HepG2 (cell line): ENCODE measurements around the gene SHPK. TPM values are rescaled to one million over a fixed set of nuclear protein-coding genes. Genes with fewer than 3 reads are reported as not detected.

Experiments
- HDAC1 ChIP-seq: sonication (generic); formaldehyde crosslinking; IDR thresholded peaks from 2 replicates; pipeline ENCODE4 v1.5.1; 2020; ENCODE audit warnings: mild to moderate bottlenecking, missing genetic modification reagents
- LRRFIP1 ChIP-seq: sonication (generic); formaldehyde crosslinking; conservative IDR thresholded peaks from 2 replicates; pipeline ENCODE4 v1.4.0; 2020; ENCODE audit warnings: missing genetic modification reagents
- PRDM15 ChIP-seq: sonication (generic); formaldehyde crosslinking; IDR thresholded peaks from 2 replicates; pipeline ENCODE4 v1.4.0; 2020; ENCODE audit warnings: missing genetic modification reagents
- PREB ChIP-seq: sonication (generic); formaldehyde crosslinking; IDR thresholded peaks from 2 replicates; pipeline ENCODE4 v1.4.0; 2020; ENCODE audit warnings: missing genetic modification reagents
- SOX6 ChIP-seq, 2 experiments: fragments of 450-650 bp in 1 of 2; sonication (generic) in 1 of 2; formaldehyde crosslinking in 1 of 2; IDR thresholded peaks; 2 replicates each; pipeline versions ENCODE4 v1.4.0 to v1.6.1; 2017 to 2020; ENCODE audit warnings: antibody characterized with exemption in 1 of 2, mild to moderate bottlenecking in 1 of 2, missing genetic modification reagents in 1 of 2
- SRSF1 ChIP-seq: fragments of 200-400 bp; formaldehyde crosslinking; optimal IDR thresholded peaks from 2 replicates; pipeline ENCODE3; 2017; ENCODE audit warnings: mild to moderate bottlenecking, low read depth, low read length, moderate library complexity
- TOPORS ChIP-seq: sonication (generic); formaldehyde crosslinking; IDR thresholded peaks from 2 replicates; pipeline ENCODE4 v1.8.0; 2023; ENCODE audit warnings: mild to moderate bottlenecking, missing genetic modification reagents
- YEATS4 ChIP-seq: sonication (generic); formaldehyde crosslinking; IDR thresholded peaks from 2 replicates; pipeline ENCODE4 v1.4.0; 2020; ENCODE audit warnings: missing genetic modification reagents, borderline replicate concordance
- ZHX2 ChIP-seq, 2 experiments: sonication (generic) in 1 of 2; formaldehyde crosslinking in 1 of 2; IDR thresholded peaks; 2 replicates each; pipeline versions ENCODE4 v1.6.1 to v1.9.0; 2014 to 2022; ENCODE audit warnings: antibody characterized with exemption in 1 of 2, borderline replicate concordance in 1 of 2, inconsistent platforms in 1 of 2, low read depth in 1 of 2, missing genetic modification reagents in 1 of 2
- ZNF780A ChIP-seq: sonication (generic); formaldehyde crosslinking; IDR thresholded peaks from 2 replicates; pipeline ENCODE4 v1.8.0; 2022; ENCODE audit warnings: mild to moderate bottlenecking, missing genetic modification reagents, moderate library complexity
- ZSCAN9 ChIP-seq: IDR thresholded peaks from 2 replicates; pipeline ENCODE4 v1.6.1; 2016; ENCODE audit warnings: borderline replicate concordance
- ZZZ3 ChIP-seq: sonication (generic); formaldehyde crosslinking; IDR thresholded peaks from 2 replicates; pipeline ENCODE4 v1.4.0; 2020; ENCODE audit warnings: missing genetic modification reagents, mild to moderate bottlenecking, borderline replicate concordance
- polyA plus RNA-seq, 8 experiments: library from polyadenylated mRNA; depleted of rRNA in 3 of 8; stranded (reverse) in 7 of 8; unstranded in 1 of 8; fragments of >200 nt; fragmentation: Illumina TruSeq in 4 of 8; extraction: Trizol in 4 of 8; gene quantifications; 2 replicates each; pipeline versions ENCODE4 v1.2.1 to v1.2.3, GENCODE V29; 2011 to 2016; ENCODE audit warnings: low read depth in 4 of 8, missing spikeins in 1 of 8, mixed read lengths in 1 of 8; ENCODE audit not compliant: insufficient read depth in 1 of 8
- total RNA-seq, 5 experiments: library from RNA; depleted of rRNA; stranded (reverse); fragments of >200 nt; fragmentation: Illumina TruSeq; extraction: Trizol; gene quantifications; 2 replicates each; pipeline ENCODE4 v1.2.3, GENCODE V29; 2016; ENCODE audit warnings: low read depth in 1 of 5

Gene SHPK
- total and polyA plus RNA-seq, 2 of the 13 experiments (the other 11 are each of a cell fraction or from before 2014, with no cell fraction given), result 16.2 to 30.9 TPM

GRCh38 chr17:3636908-3637373, 891 bp upstream of the SHPK start (continued):
- TF ChIP-seq PRDM15 (CRISPR knock-in tag) (peak; percentile 60; the same call in 1 of the 2 replicates), ZNF780A (CRISPR knock-in tag) (no peak), TOPORS (CRISPR knock-in tag) (0 out of 2 replicates have a peak, but pooled peaks have one; percentile 18), ZSCAN9 (CRISPR knock-in tag) (0 out of 2 replicates have a peak, but pooled peaks have one; percentile 3), HDAC1 (CRISPR knock-in tag) (peak; percentile 29; the same call in 1 of the 2 replicates), YEATS4 (no peak), ZZZ3 (CRISPR knock-in tag) (0 out of 2 replicates have a peak, but pooled peaks have one; percentile 54), LRRFIP1 (CRISPR knock-in tag) (no peak), ZHX2 (IDR thresholded peaks at IDR 0.05; ENCODE audit: low read depth) (no peak), ZHX2 (CRISPR knock-in tag; IDR thresholded peaks at IDR 0.05; ENCODE audit: borderline replicate concordance) (no peak), SOX6 (IDR thresholded peaks at IDR 0.05) (no peak), SOX6 (CRISPR knock-in tag; IDR thresholded peaks at IDR 0.05) (no peak), SRSF1 (no peak), PREB (CRISPR knock-in tag) (0 out of 2 replicates have a peak, but pooled peaks have one; percentile 49)
